K562 (cell line): ENCODE measurements around the gene MDM4.
"Not testable (repeated sequence)": the region's sequence is repeated elsewhere in the genome, so short reads cannot be mapped to it uniquely, and the experiment has no call there.

Experiments
- BCLAF1 ChIP-seq, 2 experiments: fragments of 450-650 bp in 1 of 2; IDR thresholded peaks; 2 replicates each; pipeline ENCODE4 v1.6.1; 2011 to 2017; ENCODE audit warnings: low read depth in 2 of 2, antibody characterized with exemption in 1 of 2, borderline replicate concordance in 1 of 2, low read length in 1 of 2, mild to moderate bottlenecking in 1 of 2, mixed read lengths in 1 of 2; ENCODE audit not compliant: control insufficient read depth in 1 of 2
- EP300 ChIP-seq: IDR thresholded peaks from 2 replicates; pipeline ENCODE4 v1.6.1; 2012; ENCODE audit warnings: low read length, improper control_type of control experiment
- GATA2 ChIP-seq: sonication (generic); formaldehyde crosslinking; IDR thresholded peaks from 2 replicates; pipeline ENCODE4 v1.4.0; 2020; ENCODE audit warnings: mild to moderate bottlenecking, missing genetic modification reagents
- GTF2B ChIP-seq: IDR thresholded peaks from 2 replicates; pipeline ENCODE4 v1.6.1; 2011; ENCODE audit not compliant: insufficient read length; ENCODE audit errors: extremely low read depth
- HDAC6 ChIP-seq: IDR thresholded peaks from 2 replicates; pipeline ENCODE4 v1.6.1; 2012; ENCODE audit warnings: low read depth, mild to moderate bottlenecking, control low read depth, inconsistent platforms, low read length, moderate library complexity
- POLR2A ChIP-seq: fragments of 450-650 bp; conservative IDR thresholded peaks from 2 replicates; pipeline ENCODE4 v1.6.1; 2016
- SNRNP70 ChIP-seq: fragments of 200-400 bp; formaldehyde crosslinking; optimal IDR thresholded peaks from 2 replicates; pipeline ENCODE3; 2017; ENCODE audit warnings: low read depth, low read length
- ZC3H11A ChIP-seq: IDR thresholded peaks from 2 replicates; pipeline ENCODE4 v1.6.1; 2012; ENCODE audit warnings: low read depth, low read length, improper control_type of control experiment
- ZFP36 ChIP-seq: fragments of 150-350 bp; IDR thresholded peaks from 2 replicates; pipeline ENCODE4 v1.6.1; 2018; ENCODE audit warnings: low read length, low read depth; ENCODE audit not compliant: partially characterized antibody
- ZNF121 ChIP-seq: sonication (generic); formaldehyde crosslinking; conservative IDR thresholded peaks from 2 replicates; pipeline ENCODE4 v1.8.0; 2022; ENCODE audit warnings: missing genetic modification reagents
- ZNF232 ChIP-seq: sonication (generic); formaldehyde crosslinking; IDR thresholded peaks from 2 replicates; pipeline ENCODE4 v1.8.0; 2022; ENCODE audit warnings: mild to moderate bottlenecking, missing genetic modification reagents
- ZNF431 ChIP-seq: sonication (generic); formaldehyde crosslinking; IDR thresholded peaks from 2 replicates; pipeline ENCODE4 v1.8.0; 2022; ENCODE audit warnings: mild to moderate bottlenecking, missing genetic modification reagents
- ZNF707 ChIP-seq: fragments of 250-450 bp; sonication (Bioruptor Pico); conservative IDR thresholded peaks from 2 replicates; pipeline ENCODE4 v1.8.0; 2022; ENCODE audit warnings: inconsistent platforms, mild to moderate bottlenecking, moderate library complexity
- TF ChIP-seq, protein P1 (sequence below): fragments of 450-650 bp; IDR thresholded peaks from 2 replicates; pipeline ENCODE4 v1.6.1; 2016; ENCODE audit warnings: missing biosample characterization, missing genetic modification characterization

DNA sequence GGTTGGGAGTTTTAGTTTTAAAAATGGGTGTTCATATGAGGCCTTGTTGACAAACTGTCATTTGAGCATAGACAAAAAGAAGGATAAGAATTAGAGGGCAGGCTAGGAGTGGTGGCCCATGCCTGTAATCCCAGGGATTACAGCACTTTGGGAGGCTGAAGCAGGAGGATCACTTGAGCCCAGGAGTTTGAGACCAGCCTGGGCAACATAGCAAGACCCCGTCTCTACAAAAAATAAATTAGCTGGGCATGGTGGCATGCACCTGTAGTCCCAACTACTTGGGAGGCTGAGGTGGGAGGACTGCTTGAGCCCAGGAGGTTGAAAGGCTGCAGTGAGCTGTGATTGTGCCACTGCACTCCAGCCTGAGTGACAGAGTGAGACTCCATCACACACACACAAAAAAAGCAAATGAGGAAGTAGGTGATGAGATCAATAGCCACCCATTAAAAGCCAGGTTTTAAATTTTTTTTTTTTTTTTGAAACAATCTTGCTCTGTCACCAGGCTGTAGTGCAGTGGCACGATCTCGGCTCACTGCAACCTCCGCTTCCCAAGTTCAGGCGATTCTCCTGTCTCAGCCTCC, 5.8 kb downstream of the MDM4 start:
- TF ChIP-seq HDAC6; EP300; ZC3H11A; BCLAF1 (IDR thresholded peaks at IDR 0.05; ENCODE audit: borderline replicate concordance in 1 of 2, control insufficient read depth in 1 of 2, low read depth in 2 of 2, low read length in 1 of 2); POLR2A; ZNF431 (CRISPR knock-in tag); GTF2B; GATA2; SNRNP70; ZNF232 (CRISPR knock-in tag); ZNF707 (CRISPR knock-in tag); ZFP36: not testable (repeated sequence)
- TF ChIP-seq, protein P1, sequence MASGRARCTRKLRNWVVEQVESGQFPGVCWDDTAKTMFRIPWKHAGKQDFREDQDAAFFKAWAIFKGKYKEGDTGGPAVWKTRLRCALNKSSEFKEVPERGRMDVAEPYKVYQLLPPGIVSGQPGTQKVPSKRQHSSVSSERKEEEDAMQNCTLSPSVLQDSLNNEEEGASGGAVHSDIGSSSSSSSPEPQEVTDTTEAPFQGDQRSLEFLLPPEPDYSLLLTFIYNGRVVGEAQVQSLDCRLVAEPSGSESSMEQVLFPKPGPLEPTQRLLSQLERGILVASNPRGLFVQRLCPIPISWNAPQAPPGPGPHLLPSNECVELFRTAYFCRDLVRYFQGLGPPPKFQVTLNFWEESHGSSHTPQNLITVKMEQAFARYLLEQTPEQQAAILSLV (tag) = not testable (repeated sequence)
- TF ChIP-seq ZNF121 (CRISPR knock-in tag) = peak; percentile 98
